ENCODE measurements around the gene ADCY10.
A peak's percentile ranks its signal among the peaks of the same experiment; 100 is the strongest.

The ADCY10 gene

GRCh38 chr1:167803358-167804207, 110.4 kb downstream of the ADCY10 start:
- peak; percentile 95 for DNase-seq

- no peak for DNase-seq
Observed at GRCh38 chr1:167802235-167802634, 111.7 kb downstream of the ADCY10 start.

- no peak for DNase-seq
Observed at GRCh38 chr1:167800251-167800650, 113.7 kb downstream of the ADCY10 start.

- DNase-seq: no peak
Observed at GRCh38 chr1:167799747-167800146, 114.2 kb downstream of the ADCY10 start.

- no peak for DNase-seq
Observed at GRCh38 chr1:167798952-167799351, 115.0 kb downstream of the ADCY10 start.

GRCh38 chr1:167797015-167797414, 116.9 kb downstream of the ADCY10 start:
- DNase-seq: no peak

GRCh38 chr1:167795810-167796740, 117.9 kb downstream of the ADCY10 start:
- DNase-seq: no peak

- no peak for DNase-seq
Observed at GRCh38 chr1:167794043-167794442, 119.9 kb downstream of the ADCY10 start.

- DNase-seq: no peak
Observed at GRCh38 chr1:167792188-167792565, 121.8 kb downstream of the ADCY10 start.

- no peak for DNase-seq
Observed at GRCh38 chr1:167791281-167792187, 122.4 kb downstream of the ADCY10 start.

- no peak for DNase-seq
Observed at GRCh38 chr1:167790117-167790516, 123.8 kb downstream of the ADCY10 start.

- DNase-seq: no peak
Observed at GRCh38 chr1:167789501-167789900, 124.4 kb downstream of the ADCY10 start.

- DNase-seq: no peak
Observed at GRCh38 chr1:167786502-167786901, 127.4 kb downstream of the ADCY10 start.

- no peak for DNase-seq
Observed at GRCh38 chr1:167784876-167785550, 128.9 kb downstream of the ADCY10 start.

GRCh38 chr1:167782946-167783345, 131.0 kb downstream of the ADCY10 start:
- no peak for DNase-seq

- DNase-seq: no peak
Observed at GRCh38 chr1:167781558-167781957, 132.4 kb downstream of the ADCY10 start.

GRCh38 chr1:167777269-167777650, 136.7 kb downstream of the ADCY10 start:
- DNase-seq: no peak

GRCh38 chr1:167776616-167777268, 137.2 kb downstream of the ADCY10 start:
- DNase-seq: no peak

GRCh38 chr1:167776151-167776550, 137.8 kb downstream of the ADCY10 start:
- DNase-seq: no peak

GRCh38 chr1:167775178-167775577, 138.8 kb downstream of the ADCY10 start:
- DNase-seq: no peak

- DNase-seq: no peak
Observed at GRCh38 chr1:167774710-167775109, 139.2 kb downstream of the ADCY10 start.

GRCh38 chr1:167773516-167773915, 140.4 kb downstream of the ADCY10 start:
- DNase-seq: no peak

Measured in activated CD8-positive, alpha-beta memory T cell treated with anti-CD3 and anti-CD28 coated beads, Interleukin-2, amount 50 U/mL, for 48 hours (primary cell).